ENCODE measurements around the gene RBM25.

DNA sequence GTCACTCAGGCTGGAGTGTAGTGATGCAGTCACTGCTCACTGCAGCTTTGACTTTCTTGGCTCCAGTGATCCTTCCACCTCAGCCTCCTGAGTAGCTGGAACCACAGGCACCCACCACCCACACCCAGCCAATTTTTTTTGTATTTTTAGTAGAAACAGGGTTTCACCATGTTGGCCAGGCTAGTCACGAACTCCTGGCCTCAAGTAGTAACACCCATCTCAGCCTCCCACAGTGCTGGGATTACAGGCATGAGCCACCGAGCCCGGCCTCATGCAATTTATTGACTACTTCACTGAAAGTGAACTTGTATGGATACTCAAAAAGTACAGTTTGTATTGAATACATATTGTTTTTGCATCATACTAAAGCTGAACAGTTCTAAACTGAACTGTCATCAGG is 87.0 kb downstream of the RBM25 start:
- TF ChIP-seq, protein P1, sequence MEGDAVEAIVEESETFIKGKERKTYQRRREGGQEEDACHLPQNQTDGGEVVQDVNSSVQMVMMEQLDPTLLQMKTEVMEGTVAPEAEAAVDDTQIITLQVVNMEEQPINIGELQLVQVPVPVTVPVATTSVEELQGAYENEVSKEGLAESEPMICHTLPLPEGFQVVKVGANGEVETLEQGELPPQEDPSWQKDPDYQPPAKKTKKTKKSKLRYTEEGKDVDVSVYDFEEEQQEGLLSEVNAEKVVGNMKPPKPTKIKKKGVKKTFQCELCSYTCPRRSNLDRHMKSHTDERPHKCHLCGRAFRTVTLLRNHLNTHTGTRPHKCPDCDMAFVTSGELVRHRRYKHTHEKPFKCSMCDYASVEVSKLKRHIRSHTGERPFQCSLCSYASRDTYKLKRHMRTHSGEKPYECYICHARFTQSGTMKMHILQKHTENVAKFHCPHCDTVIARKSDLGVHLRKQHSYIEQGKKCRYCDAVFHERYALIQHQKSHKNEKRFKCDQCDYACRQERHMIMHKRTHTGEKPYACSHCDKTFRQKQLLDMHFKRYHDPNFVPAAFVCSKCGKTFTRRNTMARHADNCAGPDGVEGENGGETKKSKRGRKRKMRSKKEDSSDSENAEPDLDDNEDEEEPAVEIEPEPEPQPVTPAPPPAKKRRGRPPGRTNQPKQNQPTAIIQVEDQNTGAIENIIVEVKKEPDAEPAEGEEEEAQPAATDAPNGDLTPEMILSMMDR (IDR thresholded peaks at IDR 0.05; ENCODE audit: poor library complexity): no peak
- TF ChIP-seq EZH2 (IDR thresholded peaks at IDR 0.05; ENCODE audit: borderline replicate concordance) (no peak), EZH2phosphoT487 (IDR thresholded peaks at IDR 0.05; ENCODE audit: low read depth, severe bottlenecking, unreplicated experiment) (no peak)
